HepG2 (cell line): ENCODE results near the gene TRPC4AP. TPM values are rescaled to one million over a fixed set of nuclear protein-coding genes. Genes with fewer than 3 reads are reported as not detected.

ENCODE experiments used
- AGO2 ChIP-seq: fragments of 200-400 bp; formaldehyde crosslinking; optimal IDR thresholded peaks from 2 replicates; pipeline ENCODE3; 2017; ENCODE audit warnings: mild to moderate bottlenecking, low read depth, low read length, moderate library complexity
- ATF6 ChIP-seq: sonication (generic); formaldehyde crosslinking; conservative IDR thresholded peaks from 2 replicates; pipeline ENCODE4 v1.4.0; 2020; ENCODE audit warnings: missing genetic modification reagents
- CBX1 ChIP-seq: IDR thresholded peaks from one replicate; pipeline ENCODE4 v1.6.1; 2016; ENCODE audit warnings: antibody characterized with exemption, low read depth
- ETV5 ChIP-seq: IDR thresholded peaks from 2 replicates; pipeline ENCODE4 v1.6.1; 2018; ENCODE audit warnings: missing biosample characterization, missing genetic modification reagents, inconsistent platforms, borderline replicate concordance
- IRF1 ChIP-seq: sonication (generic); formaldehyde crosslinking; IDR thresholded peaks from 2 replicates; pipeline ENCODE4 v1.4.0; 2020; ENCODE audit warnings: low read depth, mild to moderate bottlenecking, missing genetic modification reagents
- MAFF ChIP-seq: IDR thresholded peaks from 2 replicates; pipeline ENCODE4 v1.6.1; 2011; ENCODE audit warnings: low read depth, low read length, improper control_type of control experiment
- NR3C1 ChIP-seq: sonication (generic); formaldehyde crosslinking; IDR thresholded peaks from 2 replicates; pipeline ENCODE4 v1.4.0; 2020; ENCODE audit warnings: missing genetic modification reagents
- POGK ChIP-seq: sonication (generic); formaldehyde crosslinking; conservative IDR thresholded peaks from 2 replicates; pipeline ENCODE4 v1.8.0; 2022; ENCODE audit warnings: mild to moderate bottlenecking, moderate library complexity, missing genetic modification reagents
- REXO4 ChIP-seq: sonication (generic); formaldehyde crosslinking; IDR thresholded peaks from 2 replicates; pipeline ENCODE4 v1.8.0; 2022; ENCODE audit warnings: missing genetic modification reagents, mild to moderate bottlenecking, borderline replicate concordance
- SP5 ChIP-seq: IDR thresholded peaks from 2 replicates; pipeline ENCODE4 v1.6.1; 2016; ENCODE audit warnings: low read depth, borderline replicate concordance
- XRCC5 ChIP-seq: fragments of 200-400 bp; formaldehyde crosslinking; optimal IDR thresholded peaks from 2 replicates; pipeline ENCODE3; 2017; ENCODE audit warnings: mild to moderate bottlenecking, low read length
- ZNF432 ChIP-seq: sonication (generic); formaldehyde crosslinking; IDR thresholded peaks from 2 replicates; pipeline ENCODE4 v1.5.0; 2020; ENCODE audit warnings: missing genetic modification reagents, mild to moderate bottlenecking, borderline replicate concordance
- ZNF572 ChIP-seq: sonication (generic); formaldehyde crosslinking; IDR thresholded peaks from 2 replicates; pipeline ENCODE4 v1.5.1; 2020; ENCODE audit warnings: mild to moderate bottlenecking, missing genetic modification reagents
- polyA plus RNA-seq, 8 experiments: library from polyadenylated mRNA; depleted of rRNA in 3 of 8; stranded (reverse) in 7 of 8; unstranded in 1 of 8; fragments of >200 nt; fragmentation: Illumina TruSeq in 4 of 8; extraction: Trizol in 4 of 8; gene quantifications; 2 replicates each; pipeline versions ENCODE4 v1.2.1 to v1.2.3, GENCODE V29; 2011 to 2016; ENCODE audit warnings: low read depth in 4 of 8, missing spikeins in 1 of 8, mixed read lengths in 1 of 8; ENCODE audit not compliant: insufficient read depth in 1 of 8
- total RNA-seq, 5 experiments: library from RNA; depleted of rRNA; stranded (reverse); fragments of >200 nt; fragmentation: Illumina TruSeq; extraction: Trizol; gene quantifications; 2 replicates each; pipeline ENCODE4 v1.2.3, GENCODE V29; 2016; ENCODE audit warnings: low read depth in 1 of 5
- TF ChIP-seq, protein P1 (sequence below): IDR thresholded peaks from 2 replicates; pipeline ENCODE4 v1.6.1; 2016; ENCODE audit warnings: low read depth, control low read depth
- TF ChIP-seq, protein P2 (sequence below): conservative IDR thresholded peaks from 2 replicates; pipeline ENCODE4 v1.6.1; 2018; ENCODE audit warnings: missing genetic modification reagents

Gene TRPC4AP
- total and polyA plus RNA-seq, 2 of the 13 experiments (the other 11 are each of a cell fraction or from before 2014, with no cell fraction given) = 136 to 137 TPM

GRCh38 chr20:34994509-34995131 is 98.0 kb downstream of the TRPC4AP start (continued):
- TF ChIP-seq, protein P1, sequence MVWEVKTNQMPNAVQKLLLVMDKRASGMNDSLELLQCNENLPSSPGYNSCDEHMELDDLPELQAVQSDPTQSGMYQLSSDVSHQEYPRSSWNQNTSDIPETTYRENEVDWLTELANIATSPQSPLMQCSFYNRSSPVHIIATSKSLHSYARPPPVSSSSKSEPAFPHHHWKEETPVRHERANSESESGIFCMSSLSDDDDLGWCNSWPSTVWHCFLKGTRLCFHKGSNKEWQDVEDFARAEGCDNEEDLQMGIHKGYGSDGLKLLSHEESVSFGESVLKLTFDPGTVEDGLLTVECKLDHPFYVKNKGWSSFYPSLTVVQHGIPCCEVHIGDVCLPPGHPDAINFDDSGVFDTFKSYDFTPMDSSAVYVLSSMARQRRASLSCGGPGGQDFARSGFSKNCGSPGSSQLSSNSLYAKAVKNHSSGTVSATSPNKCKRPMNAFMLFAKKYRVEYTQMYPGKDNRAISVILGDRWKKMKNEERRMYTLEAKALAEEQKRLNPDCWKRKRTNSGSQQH (CRISPR knock-in tag) = no peak
- TF ChIP-seq AGO2 = no peak
- no peak for TF ChIP-seq ATF6 (CRISPR knock-in tag)
- TF ChIP-seq, protein P2, sequence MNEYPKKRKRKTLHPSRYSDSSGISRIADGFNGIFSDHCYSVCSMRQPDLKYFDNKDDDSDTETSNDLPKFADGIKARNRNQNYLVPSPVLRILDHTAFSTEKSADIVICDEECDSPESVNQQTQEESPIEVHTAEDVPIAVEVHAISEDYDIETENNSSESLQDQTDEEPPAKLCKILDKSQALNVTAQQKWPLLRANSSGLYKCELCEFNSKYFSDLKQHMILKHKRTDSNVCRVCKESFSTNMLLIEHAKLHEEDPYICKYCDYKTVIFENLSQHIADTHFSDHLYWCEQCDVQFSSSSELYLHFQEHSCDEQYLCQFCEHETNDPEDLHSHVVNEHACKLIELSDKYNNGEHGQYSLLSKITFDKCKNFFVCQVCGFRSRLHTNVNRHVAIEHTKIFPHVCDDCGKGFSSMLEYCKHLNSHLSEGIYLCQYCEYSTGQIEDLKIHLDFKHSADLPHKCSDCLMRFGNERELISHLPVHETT (CRISPR knock-in tag) = no peak
- no peak for TF ChIP-seq ZNF432 (CRISPR knock-in tag)
- no peak for TF ChIP-seq NR3C1 (CRISPR knock-in tag)
- TF ChIP-seq IRF1 (CRISPR knock-in tag) = no peak
- TF ChIP-seq MAFF = no peak
- no peak for TF ChIP-seq XRCC5
- no peak; the same call in 1 of the 2 replicates for TF ChIP-seq ZNF572 (CRISPR knock-in tag)
- no peak; the same call in 1 of the 2 replicates for TF ChIP-seq REXO4 (CRISPR knock-in tag)
- TF ChIP-seq POGK (CRISPR knock-in tag) = no peak
- TF ChIP-seq SP5 = no peak
- TF ChIP-seq ETV5 = no peak; the same call in 1 of the 2 replicates
- TF ChIP-seq CBX1 = no peak
